K562 (cell line): Measurements from ENCODE around the gene RCSD1. TPM values are rescaled to one million over a fixed set of nuclear protein-coding genes. Genes with fewer than 3 reads are reported as not detected.
A peak's percentile ranks its signal among the peaks of the same experiment; 100 is the strongest.

Experiments used
- CEBPB ChIP-seq: fragments of 450-650 bp; IDR thresholded peaks from 2 replicates; pipeline ENCODE4 v1.6.1; 2016; ENCODE audit warnings: missing genetic modification characterization, missing compliant biosample characterization
- DNMT1 ChIP-seq: fragments of 450-650 bp; IDR thresholded peaks from 2 replicates; pipeline ENCODE4 v1.6.1; 2016; ENCODE audit warnings: antibody characterized with exemption, mild to moderate bottlenecking
- ETS2 ChIP-seq: IDR thresholded peaks from 2 replicates; pipeline ENCODE4 v1.6.1; 2016; ENCODE audit warnings: borderline replicate concordance, missing genetic modification characterization, mild to moderate bottlenecking, moderate library complexity, missing compliant biosample characterization; ENCODE audit not compliant: poor library complexity, severe bottlenecking
- FOXM1 ChIP-seq, 2 experiments: fragments of 450-650 bp in 1 of 2; sonication (generic) in 1 of 2; formaldehyde crosslinking in 1 of 2; IDR thresholded peaks; 2 replicates each; pipeline versions ENCODE4 v1.6.1 to v1.9.0; 2017 to 2022; ENCODE audit warnings: low read depth in 2 of 2, mild to moderate bottlenecking in 2 of 2, missing genetic modification reagents in 1 of 2, moderate library complexity in 1 of 2
- HNRNPUL1 ChIP-seq: fragments of 200-400 bp; formaldehyde crosslinking; IDR thresholded peaks from 2 replicates; pipeline ENCODE4 v1.6.1; 2017; ENCODE audit warnings: low read length
- LEF1 ChIP-seq: fragments of 450-650 bp; IDR thresholded peaks from 2 replicates; pipeline ENCODE4 v1.6.1; 2016; ENCODE audit warnings: mild to moderate bottlenecking
- MED1 ChIP-seq: sonication (generic); formaldehyde crosslinking; IDR thresholded peaks from 2 replicates; pipeline ENCODE4 v1.8.1; 2023; ENCODE audit warnings: missing genetic modification reagents, borderline replicate concordance
- NCOA2 ChIP-seq, 2 experiments: fragments of 450-650 bp; IDR thresholded peaks; 2 replicates each; pipeline ENCODE4 v1.6.1; 2018; ENCODE audit warnings: mild to moderate bottlenecking in 2 of 2, moderate library complexity in 1 of 2; ENCODE audit not compliant: partially characterized antibody in 2 of 2
- POLR2AphosphoS2 ChIP-seq: IDR thresholded peaks from 2 replicates; pipeline ENCODE4 v1.6.1; 2012; ENCODE audit warnings: low read length, improper control_type of control experiment
- PYGO2 ChIP-seq: fragments of 450-650 bp; IDR thresholded peaks from 2 replicates; pipeline ENCODE4 v1.6.1; 2016; ENCODE audit warnings: mild to moderate bottlenecking, missing genetic modification characterization, moderate library complexity, missing compliant biosample characterization
- RHOXF2B ChIP-seq: fragments of 250-450 bp; sonication (Bioruptor Pico); conservative IDR thresholded peaks from 2 replicates; pipeline ENCODE4 v1.5.1; 2021
- SMAD2 ChIP-seq: fragments of 150-350 bp; IDR thresholded peaks from 2 replicates; pipeline ENCODE4 v1.6.1; 2014; ENCODE audit warnings: low read depth, mild to moderate bottlenecking, low read length
- SMARCA4 ChIP-seq: fragments of 450-650 bp; IDR thresholded peaks from 2 replicates; pipeline ENCODE4 v1.6.1; 2016
- SNRNP70 ChIP-seq: fragments of 200-400 bp; formaldehyde crosslinking; optimal IDR thresholded peaks from 2 replicates; pipeline ENCODE3; 2017; ENCODE audit warnings: low read depth, low read length
- TEAD4 ChIP-seq, 2 experiments: sonication (generic) in 1 of 2; formaldehyde crosslinking in 1 of 2; IDR thresholded peaks; 2 replicates each; pipeline versions ENCODE4 v1.6.1 to v1.8.0; 2012 to 2022; ENCODE audit warnings: borderline replicate concordance in 1 of 2, inconsistent platforms in 1 of 2, low read length in 1 of 2, mild to moderate bottlenecking in 1 of 2, missing genetic modification reagents in 1 of 2
- ZBTB7A ChIP-seq: IDR thresholded peaks from 2 replicates; pipeline ENCODE4 v1.6.1; 2011; ENCODE audit warnings: low read depth, mild to moderate bottlenecking, low read length, moderate library complexity, borderline replicate concordance; ENCODE audit not compliant: control insufficient read depth
- ZKSCAN1 ChIP-seq: fragments of 150-350 bp; IDR thresholded peaks from 2 replicates; pipeline ENCODE4 v1.6.1; 2016; ENCODE audit warnings: low read depth, low read length
- ZNF197 ChIP-seq: fragments of 200-800 bp; sonication (Bioruptor generic); IDR thresholded peaks from 2 replicates; pipeline ENCODE4 v1.6.1; 2016; ENCODE audit warnings: low read depth, missing genetic modification characterization, missing compliant biosample characterization
- ZNF3 ChIP-seq: fragments of 250-450 bp; sonication (Bioruptor Pico); IDR thresholded peaks from 2 replicates; pipeline ENCODE4 v1.5.0; 2021; ENCODE audit warnings: mild to moderate bottlenecking, moderate library complexity
- ZNF311 ChIP-seq: fragments of 250-450 bp; sonication (Bioruptor Pico); IDR thresholded peaks from 2 replicates; pipeline ENCODE4 v1.4.0; 2020; ENCODE audit warnings: mild to moderate bottlenecking, moderate library complexity
- ZNF77 ChIP-seq: fragments of 250-450 bp; sonication (Bioruptor Pico); IDR thresholded peaks from 2 replicates; pipeline ENCODE4 v1.5.0; 2020
- polyA plus RNA-seq, 8 experiments: library from polyadenylated mRNA; depleted of rRNA in 4 of 8; stranded (reverse) in 5 of 8; unstranded in 3 of 8; fragments of >200 nt; fragmentation: Nextera tagmentation in 2 of 8; fragmentation: Illumina TruSeq in 1 of 8; extraction: Ambion mirVana in 2 of 8; extraction: Trizol in 1 of 8; gene quantifications; 2 replicates each; pipeline versions ENCODE4 v1.2.1 to v1.2.3, GENCODE V29; 2011 to 2014; ENCODE audit warnings: inconsistent platforms in 1 of 8, missing spikeins in 1 of 8
- total RNA-seq, 7 experiments: library from RNA; depleted of rRNA in 6 of 7; stranded (reverse); fragments of >200 nt in 6 of 7; fragmentation: Illumina TruSeq in 2 of 7; extraction: Trizol in 2 of 7; gene quantifications; 2 replicates each; pipeline versions ENCODE4 v1.2.1 to v1.2.3, GENCODE V29; 2011 to 2021; ENCODE audit warnings: low replicate concordance in 1 of 7
- TF ChIP-seq, protein P1 (sequence below): fragments of 450-650 bp; formaldehyde crosslinking; IDR thresholded peaks from 2 replicates; pipeline ENCODE4 v1.4.0; 2020; ENCODE audit warnings: mild to moderate bottlenecking, moderate library complexity
- TF ChIP-seq, protein P2 (sequence below): sonication (generic); formaldehyde crosslinking; IDR thresholded peaks from 2 replicates; pipeline ENCODE4 v1.8.0; 2022; ENCODE audit warnings: mild to moderate bottlenecking, missing genetic modification reagents, borderline replicate concordance
- TF ChIP-seq, protein P3 (sequence below), 2 experiments: IDR thresholded peaks; 2 replicates each; pipeline ENCODE4 v1.6.1; 2011; ENCODE audit warnings: borderline replicate concordance in 1 of 2, control low read depth in 1 of 2, low read depth in 1 of 2, low read length in 1 of 2, mild to moderate bottlenecking in 1 of 2, mixed read lengths in 1 of 2, moderate library complexity in 1 of 2; ENCODE audit not compliant: insufficient read depth in 1 of 2, insufficient read length in 1 of 2, poor library complexity in 1 of 2, severe bottlenecking in 1 of 2; ENCODE audit errors: extremely low read depth in 1 of 2
- TF ChIP-seq, protein P4 (sequence below): fragments of 450-650 bp; IDR thresholded peaks from 2 replicates; pipeline ENCODE4 v1.6.1; 2016

RCSD1 gene
- total and polyA plus RNA-seq, 9 of the 15 experiments (the other 6 are each of a cell fraction or from before 2014, with no cell fraction given) = 7.8 to 69.8 (median 45.3) TPM

DNA sequence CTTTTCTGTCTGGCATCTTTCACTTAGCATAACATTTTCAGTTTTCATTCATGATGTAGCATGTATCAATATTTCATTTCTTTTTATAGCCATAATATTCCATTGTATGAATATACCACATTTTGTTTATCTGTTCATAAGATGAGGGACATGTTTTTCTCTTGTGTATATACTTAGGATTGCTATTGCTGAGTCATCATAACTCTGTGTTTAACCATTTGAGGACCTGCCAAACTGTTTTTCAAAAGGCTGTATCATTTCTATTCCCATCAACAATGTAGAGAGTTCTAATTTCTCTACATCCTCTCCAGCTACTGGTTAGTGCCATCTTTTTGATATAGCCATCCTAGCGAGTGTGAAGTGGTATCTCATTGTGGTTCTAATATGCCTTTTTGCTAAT lies 118.0 kb downstream of the RCSD1 start (continued):
- TF ChIP-seq PYGO2 (tag) = no peak
- no peak for TF ChIP-seq SNRNP70
- TF ChIP-seq ZBTB7A = no peak
- TF ChIP-seq, protein P1, sequence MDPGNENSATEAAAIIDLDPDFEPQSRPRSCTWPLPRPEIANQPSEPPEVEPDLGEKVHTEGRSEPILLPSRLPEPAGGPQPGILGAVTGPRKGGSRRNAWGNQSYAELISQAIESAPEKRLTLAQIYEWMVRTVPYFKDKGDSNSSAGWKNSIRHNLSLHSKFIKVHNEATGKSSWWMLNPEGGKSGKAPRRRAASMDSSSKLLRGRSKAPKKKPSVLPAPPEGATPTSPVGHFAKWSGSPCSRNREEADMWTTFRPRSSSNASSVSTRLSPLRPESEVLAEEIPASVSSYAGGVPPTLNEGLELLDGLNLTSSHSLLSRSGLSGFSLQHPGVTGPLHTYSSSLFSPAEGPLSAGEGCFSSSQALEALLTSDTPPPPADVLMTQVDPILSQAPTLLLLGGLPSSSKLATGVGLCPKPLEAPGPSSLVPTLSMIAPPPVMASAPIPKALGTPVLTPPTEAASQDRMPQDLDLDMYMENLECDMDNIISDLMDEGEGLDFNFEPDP (CRISPR knock-in tag) = no peak
- no peak for TF ChIP-seq ZNF197 (CRISPR knock-in tag)
- TF ChIP-seq HNRNPUL1 = no peak
- no peak for TF ChIP-seq SMAD2
- no peak for TF ChIP-seq NCOA2 (IDR thresholded peaks at IDR 0.05; ENCODE audit: partially characterized antibody in 2 of 2)
- no peak for TF ChIP-seq ZNF77 (CRISPR knock-in tag)
- TF ChIP-seq FOXM1 (IDR thresholded peaks at IDR 0.05; ENCODE audit: low read depth) = no peak
- TF ChIP-seq FOXM1 (CRISPR knock-in tag; IDR thresholded peaks at IDR 0.05; ENCODE audit: low read depth) = no peak
- no peak for TF ChIP-seq ZKSCAN1
- no peak for TF ChIP-seq POLR2AphosphoS2
- peak; percentile 84 for TF ChIP-seq SMARCA4
- TF ChIP-seq, protein P2, sequence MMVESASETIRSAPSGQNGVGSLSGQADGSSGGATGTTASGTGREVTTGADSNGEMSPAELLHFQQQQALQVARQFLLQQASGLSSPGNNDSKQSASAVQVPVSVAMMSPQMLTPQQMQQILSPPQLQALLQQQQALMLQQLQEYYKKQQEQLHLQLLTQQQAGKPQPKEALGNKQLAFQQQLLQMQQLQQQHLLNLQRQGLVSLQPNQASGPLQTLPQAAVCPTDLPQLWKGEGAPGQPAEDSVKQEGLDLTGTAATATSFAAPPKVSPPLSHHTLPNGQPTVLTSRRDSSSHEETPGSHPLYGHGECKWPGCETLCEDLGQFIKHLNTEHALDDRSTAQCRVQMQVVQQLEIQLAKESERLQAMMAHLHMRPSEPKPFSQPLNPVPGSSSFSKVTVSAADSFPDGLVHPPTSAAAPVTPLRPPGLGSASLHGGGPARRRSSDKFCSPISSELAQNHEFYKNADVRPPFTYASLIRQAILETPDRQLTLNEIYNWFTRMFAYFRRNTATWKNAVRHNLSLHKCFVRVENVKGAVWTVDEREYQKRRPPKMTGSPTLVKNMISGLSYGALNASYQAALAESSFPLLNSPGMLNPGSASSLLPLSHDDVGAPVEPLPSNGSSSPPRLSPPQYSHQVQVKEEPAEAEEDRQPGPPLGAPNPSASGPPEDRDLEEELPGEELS (CRISPR knock-in tag) = no peak
- no peak for TF ChIP-seq CEBPB (tag)
- TF ChIP-seq TEAD4 (IDR thresholded peaks at IDR 0.05; ENCODE audit: low read length) = no peak
- TF ChIP-seq TEAD4 (CRISPR knock-in tag; IDR thresholded peaks at IDR 0.05; ENCODE audit: borderline replicate concordance) = no peak
- TF ChIP-seq LEF1 = no peak
- no peak for TF ChIP-seq ETS2 (tag)
- no peak for TF ChIP-seq RHOXF2B (CRISPR knock-in tag)
- TF ChIP-seq, protein P3, sequence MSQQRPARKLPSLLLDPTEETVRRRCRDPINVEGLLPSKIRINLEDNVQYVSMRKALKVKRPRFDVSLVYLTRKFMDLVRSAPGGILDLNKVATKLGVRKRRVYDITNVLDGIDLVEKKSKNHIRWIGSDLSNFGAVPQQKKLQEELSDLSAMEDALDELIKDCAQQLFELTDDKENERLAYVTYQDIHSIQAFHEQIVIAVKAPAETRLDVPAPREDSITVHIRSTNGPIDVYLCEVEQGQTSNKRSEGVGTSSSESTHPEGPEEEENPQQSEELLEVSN (IDR thresholded peaks at IDR 0.05; ENCODE audit: borderline replicate concordance in 1 of 2, extremely low read depth in 1 of 2, insufficient read depth in 1 of 2, insufficient read length in 1 of 2, low read depth in 1 of 2, low read length in 1 of 2, poor library complexity in 1 of 2, severe bottlenecking in 1 of 2) = no peak
- TF ChIP-seq DNMT1 = 0 out of 2 replicates have a peak, but pooled peaks have one; percentile 12
- no peak for TF ChIP-seq ZNF311
- TF ChIP-seq ZNF3 (CRISPR knock-in tag) = no peak
- TF ChIP-seq MED1 = no peak
- TF ChIP-seq, protein P4, sequence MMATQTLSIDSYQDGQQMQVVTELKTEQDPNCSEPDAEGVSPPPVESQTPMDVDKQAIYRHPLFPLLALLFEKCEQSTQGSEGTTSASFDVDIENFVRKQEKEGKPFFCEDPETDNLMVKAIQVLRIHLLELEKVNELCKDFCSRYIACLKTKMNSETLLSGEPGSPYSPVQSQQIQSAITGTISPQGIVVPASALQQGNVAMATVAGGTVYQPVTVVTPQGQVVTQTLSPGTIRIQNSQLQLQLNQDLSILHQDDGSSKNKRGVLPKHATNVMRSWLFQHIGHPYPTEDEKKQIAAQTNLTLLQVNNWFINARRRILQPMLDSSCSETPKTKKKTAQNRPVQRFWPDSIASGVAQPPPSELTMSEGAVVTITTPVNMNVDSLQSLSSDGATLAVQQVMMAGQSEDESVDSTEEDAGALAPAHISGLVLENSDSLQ = peak; percentile 60
